ENCODE results near the gene MRAP. TPM values are rescaled to one million over a fixed set of nuclear protein-coding genes. Genes with fewer than 3 reads are reported as not detected.

MRAP gene
- total RNA-seq, 2 donors from 2014 or later, result not detected

DNA sequence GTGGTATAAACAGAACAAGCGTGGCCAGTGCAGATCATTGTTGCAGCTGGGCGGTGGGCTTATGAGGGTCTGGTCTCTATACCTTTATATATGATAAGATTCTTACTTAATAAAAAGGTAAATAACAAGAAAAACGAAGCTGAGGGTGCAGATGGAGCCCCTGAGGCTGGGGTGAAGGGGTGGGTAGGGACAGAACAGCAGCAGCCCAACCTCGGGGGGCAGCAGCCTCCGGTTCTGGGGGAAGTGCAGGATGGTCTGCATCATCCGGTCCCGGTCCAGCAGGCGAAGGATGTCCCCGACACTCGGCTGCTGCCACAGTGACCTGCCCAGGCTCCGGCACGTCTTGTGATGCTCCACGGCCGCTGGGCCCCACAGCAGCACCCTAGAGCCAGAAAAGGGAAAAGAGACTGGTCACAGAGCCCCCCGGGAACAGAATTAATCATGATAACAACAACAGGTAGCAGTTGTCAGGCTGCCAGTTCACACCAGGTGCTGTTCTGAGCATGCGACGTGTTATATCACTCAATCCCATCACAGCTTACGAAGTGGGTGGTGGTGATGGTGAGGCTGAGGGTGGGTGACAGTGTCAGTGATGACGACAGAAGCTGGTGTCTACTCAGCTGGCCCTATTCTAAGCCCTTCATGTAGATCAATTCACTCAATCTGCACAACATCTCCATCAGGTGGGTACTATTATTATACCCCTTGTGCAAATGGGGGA is 35.5 kb downstream of the MRAP start:
- peaks cover 11 to 38% of the 10 kb centered on the region in 2 donors for H3K36me3 Mint-ChIP-seq (ENCODE audit: insufficient read depth in 2 of 2)
- H3K9me3 Mint-ChIP-seq, result no peaks in the 10 kb centered on the region
- H3K4me1 Mint-ChIP-seq (ENCODE audit: low read depth), result no peaks in the 10 kb centered on the region
- H3K27me3 Mint-ChIP-seq (ENCODE audit: low read depth), result no peaks in the 10 kb centered on the region
- H3K4me3 Mint-ChIP-seq, result no peak overlapping the region
- no peak overlapping the region for H3K27ac Mint-ChIP-seq
- no peak for DNase-seq
- ATAC-seq (replicated peaks in 1 of 2), result no peak

DNA sequence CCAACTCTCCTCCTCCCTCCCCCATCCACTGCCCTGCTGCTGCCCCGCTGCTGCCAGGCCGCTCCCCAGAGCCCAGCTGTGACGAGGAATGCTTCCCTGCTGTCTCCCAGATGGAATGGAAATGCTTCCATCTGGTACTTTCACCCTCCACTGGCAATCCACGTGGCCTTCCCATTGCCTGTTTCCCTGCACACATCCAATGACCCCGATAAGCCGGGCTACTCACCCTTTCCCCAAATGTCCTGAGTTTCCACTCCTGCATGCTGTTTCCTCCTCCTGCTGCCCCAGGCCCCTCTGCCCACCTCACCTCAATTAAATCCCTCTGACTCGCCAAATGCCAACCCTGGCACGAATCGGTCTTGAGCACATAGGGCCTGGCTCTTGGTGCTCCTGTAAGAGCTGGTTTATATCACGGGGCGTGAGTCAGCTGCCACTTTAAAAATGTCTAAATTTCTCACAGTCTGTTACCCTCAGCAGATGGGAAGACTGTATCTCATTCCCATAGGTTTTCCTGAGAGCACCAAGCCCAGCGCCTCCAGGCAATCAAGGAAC is 36.4 kb downstream of the MRAP start:
- Mint-ChIP-seq H3K27me3 (ENCODE audit: low read depth) (no peaks in the 10 kb centered on the region), H3K4me3 (no peak overlapping the region), H3K27ac (no peak overlapping the region), H3K9me3 (no peaks in the 10 kb centered on the region), H3K4me1 (ENCODE audit: low read depth) (no peaks in the 10 kb centered on the region), H3K36me3 (ENCODE audit: insufficient read depth in 2 of 2) (peaks cover 8 to 41% of the 10 kb centered on the region in 2 donors)
- ATAC-seq (replicated peaks in 1 of 2), result no peak
- no peak for DNase-seq

GRCh38 chr21:32335601-32336575 is 37.2 kb downstream of the MRAP start:
- Mint-ChIP-seq H3K27me3 (ENCODE audit: low read depth) (no peaks in the 10 kb centered on the region), H3K9me3 (no peaks in the 10 kb centered on the region), H3K27ac (no peak overlapping the region), H3K36me3 (ENCODE audit: insufficient read depth in 2 of 2) (peaks cover 8 to 35% of the 10 kb centered on the region in 2 donors), H3K4me1 (ENCODE audit: low read depth) (no peaks in the 10 kb centered on the region), H3K4me3 (no peak overlapping the region)
- DNase-seq (no peak), ATAC-seq (replicated peaks in 1 of 2) (no peak)

GRCh38 chr21:32336711-32337110 is 38.1 kb downstream of the MRAP start:
- ATAC-seq (replicated peaks in 1 of 2) (no peak), DNase-seq (no peak)
- H3K27ac Mint-ChIP-seq, result no peak overlapping the region
- peaks cover 8 to 32% of the 10 kb centered on the region in 2 donors for H3K36me3 Mint-ChIP-seq (ENCODE audit: insufficient read depth in 2 of 2)
- H3K4me3 Mint-ChIP-seq, result no peak overlapping the region
- no peaks in the 10 kb centered on the region for H3K27me3 Mint-ChIP-seq (ENCODE audit: low read depth)
- no peaks in the 10 kb centered on the region for H3K9me3 Mint-ChIP-seq
- no peaks in the 10 kb centered on the region for H3K4me1 Mint-ChIP-seq (ENCODE audit: low read depth)

DNA sequence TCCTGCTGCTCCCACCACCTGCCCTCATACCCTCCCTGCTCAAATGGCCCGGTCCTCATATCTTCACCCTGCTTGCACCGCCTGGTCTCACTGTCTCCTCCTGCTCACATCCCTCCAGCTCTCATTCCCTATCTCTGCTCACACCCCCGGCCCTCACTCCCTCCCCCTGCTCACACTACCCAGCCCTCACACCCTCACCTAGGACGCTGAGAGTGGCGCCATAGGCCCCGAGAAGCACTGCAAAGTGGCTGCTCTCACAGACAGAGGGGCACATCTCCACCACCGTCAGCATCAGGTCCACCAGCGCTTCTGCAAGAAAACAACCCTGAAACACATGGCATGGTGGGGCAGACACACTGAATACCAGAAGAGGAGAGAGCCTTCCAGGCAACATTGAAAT is 38.6 kb downstream of the MRAP start:
- peaks cover 8 to 31% of the 10 kb centered on the region in 2 donors for H3K36me3 Mint-ChIP-seq (ENCODE audit: insufficient read depth in 2 of 2)
- no peaks in the 10 kb centered on the region for H3K4me1 Mint-ChIP-seq (ENCODE audit: low read depth)
- no peaks in the 10 kb centered on the region for H3K27me3 Mint-ChIP-seq (ENCODE audit: low read depth)
- no peaks in the 10 kb centered on the region for H3K9me3 Mint-ChIP-seq
- no peak overlapping the region for H3K27ac Mint-ChIP-seq
- no peak overlapping the region for H3K4me3 Mint-ChIP-seq
- DNase-seq (no peak), ATAC-seq (replicated peaks in 1 of 2) (no peak)

- H3K36me3 Mint-ChIP-seq (ENCODE audit: insufficient read depth in 2 of 2), result peaks cover 12 to 32% of the 10 kb centered on the region in 2 donors
- DNase-seq (no peak), ATAC-seq (replicated peaks in 1 of 2) (no peak)
- no peak overlapping the region for H3K4me3 Mint-ChIP-seq
- H3K4me1 Mint-ChIP-seq (ENCODE audit: low read depth), result no peaks in the 10 kb centered on the region
- no peaks in the 10 kb centered on the region for H3K27me3 Mint-ChIP-seq (ENCODE audit: low read depth)
- no peak overlapping the region for H3K27ac Mint-ChIP-seq
- H3K9me3 Mint-ChIP-seq, result no peaks in the 10 kb centered on the region
These were observed 39.7 kb downstream of the MRAP start for GRCh38 chr21:32338209-32338921.

- ATAC-seq (replicated peaks in 1 of 2) (no peak), DNase-seq (no peak)
- peaks cover 0 to 4% of the 10 kb centered on the region in 2 donors for H3K9me3 Mint-ChIP-seq
- H3K27me3 Mint-ChIP-seq (ENCODE audit: low read depth), result no peaks in the 10 kb centered on the region
- no peaks in the 10 kb centered on the region for H3K4me1 Mint-ChIP-seq (ENCODE audit: low read depth)
- H3K36me3 Mint-ChIP-seq (ENCODE audit: insufficient read depth in 2 of 2), result peaks cover 23 to 46% of the 10 kb centered on the region in 2 donors
- H3K27ac Mint-ChIP-seq, result peak overlapping the region; percentile 72
- no peak overlapping the region for H3K4me3 Mint-ChIP-seq
These were observed 42.5 kb downstream of the MRAP start for GRCh38 chr21:32340863-32341848.

- peaks cover 33 to 62% of the 10 kb centered on the region in 2 donors for H3K36me3 Mint-ChIP-seq (ENCODE audit: insufficient read depth in 2 of 2)
- H3K27me3 Mint-ChIP-seq (ENCODE audit: low read depth), result no peaks in the 10 kb centered on the region
These were observed 48.3 kb downstream of the MRAP start for GRCh38 chr21:32346951-32347350.

GRCh38 chr21:32347351-32347750 is 48.7 kb downstream of the MRAP start:
- ATAC-seq (replicated peaks in 1 of 2) (no peak), DNase-seq (no peak)
- Mint-ChIP-seq H3K27ac (no peak overlapping the region), H3K9me3 (peaks cover 0 to 4% of the 10 kb centered on the region in 2 donors), H3K27me3 (ENCODE audit: low read depth) (no peaks in the 10 kb centered on the region), H3K36me3 (ENCODE audit: insufficient read depth in 2 of 2) (peaks cover 33 to 62% of the 10 kb centered on the region in 2 donors), H3K4me3 (no peak overlapping the region), H3K4me1 (ENCODE audit: low read depth) (no peaks in the 10 kb centered on the region)

More at GRCh38 chr21:32346951-32347350, 48.3 kb downstream of the MRAP start:
- H3K27ac Mint-ChIP-seq, result no peak overlapping the region
- H3K4me3 Mint-ChIP-seq, result no peak overlapping the region
- peaks cover 0 to 4% of the 10 kb centered on the region in 2 donors for H3K9me3 Mint-ChIP-seq
- no peaks in the 10 kb centered on the region for H3K4me1 Mint-ChIP-seq (ENCODE audit: low read depth)
- DNase-seq, result no peak
- no peak for ATAC-seq (replicated peaks in 1 of 2)

- H3K27me3 Mint-ChIP-seq (ENCODE audit: low read depth), result no peaks in the 10 kb centered on the region
- H3K9me3 Mint-ChIP-seq, result peaks cover 0 to 4% of the 10 kb centered on the region in 2 donors
- H3K36me3 Mint-ChIP-seq (ENCODE audit: insufficient read depth in 2 of 2), result peaks cover 33 to 59% of the 10 kb centered on the region in 2 donors
- no peak overlapping the region for H3K27ac Mint-ChIP-seq
- no peak overlapping the region for H3K4me3 Mint-ChIP-seq
- no peaks in the 10 kb centered on the region for H3K4me1 Mint-ChIP-seq (ENCODE audit: low read depth)
- ATAC-seq (replicated peaks in 1 of 2) (no peak), DNase-seq (no peak)
These were observed 49.3 kb downstream of the MRAP start for GRCh38 chr21:32347977-32348376.

GRCh38 chr21:32348604-32349332 is 50.1 kb downstream of the MRAP start:
- H3K4me3 Mint-ChIP-seq, result no peak overlapping the region
- peaks cover 31 to 52% of the 10 kb centered on the region in 2 donors for H3K36me3 Mint-ChIP-seq (ENCODE audit: insufficient read depth in 2 of 2)
- no peaks in the 10 kb centered on the region for H3K4me1 Mint-ChIP-seq (ENCODE audit: low read depth)
- no peak for DNase-seq
- no peak for ATAC-seq (replicated peaks in 1 of 2)
- H3K9me3 Mint-ChIP-seq, result peaks cover 0 to 4% of the 10 kb centered on the region in 2 donors
- H3K27me3 Mint-ChIP-seq (ENCODE audit: low read depth), result no peaks in the 10 kb centered on the region
- no peak overlapping the region for H3K27ac Mint-ChIP-seq
